ENCODE data around the gene TTC9.

DNA sequence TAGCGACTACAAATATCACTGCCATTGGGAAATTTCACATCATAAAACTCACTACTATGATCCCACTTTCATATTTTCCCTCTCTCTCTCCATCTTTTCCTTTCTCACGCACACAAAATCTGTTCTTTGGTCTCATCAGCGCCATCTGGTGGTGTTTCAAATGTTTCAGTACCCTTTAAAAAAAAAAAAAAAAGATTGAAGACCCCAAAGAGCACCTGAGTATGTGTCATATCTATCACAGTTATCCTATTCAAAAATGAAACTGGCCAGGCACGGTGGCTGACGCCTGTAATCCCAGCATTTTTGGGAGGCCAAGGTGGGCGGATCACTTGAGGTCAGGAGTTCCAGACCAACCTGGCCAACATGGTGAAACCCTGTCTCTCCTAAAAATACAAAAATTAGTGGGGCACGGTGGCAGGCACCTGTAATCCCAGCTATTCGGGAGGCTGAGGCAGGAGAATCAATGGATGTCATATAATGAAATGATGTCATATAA lies 72.4 kb downstream of the TTC9 start:
- no peak for TF ChIP-seq ZNF274 (IDR thresholded peaks at IDR 0.05; ENCODE audit: low read depth, low read length)
- no peak for TF ChIP-seq YY1 (IDR thresholded peaks at IDR 0.05; ENCODE audit: insufficient read depth, insufficient read length)
- no peak for TF ChIP-seq SUZ12 (IDR thresholded peaks at IDR 0.05; ENCODE audit: extremely low read depth, insufficient read depth, insufficient read length)
